Measurements from ENCODE around the gene ATOX1. TPM values are rescaled to one million over a fixed set of nuclear protein-coding genes. Genes with fewer than 3 reads are reported as not detected.

Gene ATOX1
- total and polyA plus RNA-seq, 2 of the 13 experiments (the other 11 are each of a cell fraction or from before 2014, with no cell fraction given): 62.4 to 124 TPM

DNA sequence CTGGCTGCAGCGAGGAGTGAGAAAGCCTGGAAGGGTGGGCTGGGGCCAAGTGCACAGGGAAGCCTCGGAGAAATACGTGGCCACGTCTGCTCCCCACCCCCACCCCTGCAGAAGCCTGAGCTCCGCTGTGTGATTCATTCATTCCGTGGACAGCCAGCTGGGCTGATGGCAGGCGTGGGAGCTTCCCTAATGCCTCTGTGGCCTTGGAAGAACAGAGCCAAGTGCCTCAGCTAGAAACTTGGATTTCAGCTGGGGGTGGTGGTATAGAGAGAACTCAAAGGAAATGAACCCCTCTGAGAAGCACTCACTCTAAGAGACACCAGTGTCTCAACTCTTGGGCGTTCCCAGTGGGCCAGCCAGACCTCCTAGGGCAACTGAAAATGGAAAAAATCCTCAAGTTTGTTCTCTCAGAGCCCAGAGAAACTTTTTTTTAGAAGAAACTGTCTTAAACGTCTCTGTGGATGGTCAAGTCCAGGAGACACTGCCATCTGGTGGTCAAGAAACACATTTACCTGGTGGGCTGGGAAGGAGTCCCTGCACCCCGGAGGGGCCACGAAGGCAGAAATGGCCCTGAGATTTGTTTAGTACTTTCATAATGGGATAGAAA lies 18.0 kb downstream of the ATOX1 start:
- intact Hi-C loops (cut with micrococcal nuclease; ENCODE audit: unreplicated experiment): loop anchor here (1.0 to 5.0 kb wide), 3 partner anchors 81 to 293 kb away; partner anchors contain the start of gene SLC36A1
- TF ChIP-seq, protein P1, sequence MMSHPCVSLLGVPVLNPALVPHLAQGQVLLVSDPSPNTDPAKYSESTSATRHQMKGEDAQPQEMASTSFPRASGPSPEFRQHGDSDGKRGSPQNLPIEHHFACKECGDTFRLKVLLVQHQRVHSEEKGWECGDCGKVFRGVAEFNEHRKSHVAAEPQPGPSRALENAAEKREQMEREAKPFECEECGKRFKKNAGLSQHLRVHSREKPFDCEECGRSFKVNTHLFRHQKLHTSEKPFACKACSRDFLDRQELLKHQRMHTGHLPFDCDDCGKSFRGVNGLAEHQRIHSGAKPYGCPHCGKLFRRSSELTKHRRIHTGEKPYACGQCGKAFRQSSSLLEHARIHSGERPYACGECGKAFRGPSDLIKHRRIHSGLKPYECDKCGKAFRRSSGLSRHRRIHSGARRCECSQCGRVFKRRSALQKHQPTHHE (CRISPR knock-in tag; IDR thresholded peaks at IDR 0.05; ENCODE audit: borderline replicate concordance): no peak
- TF ChIP-seq ZSCAN21 (CRISPR knock-in tag; IDR thresholded peaks at IDR 0.05; ENCODE audit: borderline replicate concordance) (no peak), ZNF644 (CRISPR knock-in tag; IDR thresholded peaks at IDR 0.05; ENCODE audit: low read depth) (no peak), ZFP36L2 (CRISPR knock-in tag; IDR thresholded peaks at IDR 0.05) (no peak), NRL (CRISPR knock-in tag; IDR thresholded peaks at IDR 0.05; ENCODE audit: borderline replicate concordance) (no peak), RAD21 (CRISPR knock-in tag; IDR thresholded peaks at IDR 0.05) (peak; percentile 54; the same call in 1 of the 2 replicates), SMC3 (IDR thresholded peaks at IDR 0.05; ENCODE audit: low read length) (peak; percentile 72), STAT5B (CRISPR knock-in tag; IDR thresholded peaks at IDR 0.05) (no peak), GLI4 (CRISPR knock-in tag; IDR thresholded peaks at IDR 0.05; ENCODE audit: borderline replicate concordance) (no peak), ZNF121 (CRISPR knock-in tag; IDR thresholded peaks at IDR 0.05) (no peak), PAX8 (CRISPR knock-in tag; IDR thresholded peaks at IDR 0.05; ENCODE audit: borderline replicate concordance) (no peak), ZNF136 (CRISPR knock-in tag; IDR thresholded peaks at IDR 0.05; ENCODE audit: low read depth) (no peak), ZNF674 (CRISPR knock-in tag; IDR thresholded peaks at IDR 0.05; ENCODE audit: low read depth) (no peak), KLF11 (CRISPR knock-in tag; IDR thresholded peaks at IDR 0.05) (no peak), ZNF451 (CRISPR knock-in tag; IDR thresholded peaks at IDR 0.05) (no peak), RCOR2 (CRISPR knock-in tag; IDR thresholded peaks at IDR 0.05) (no peak), XRCC5 (optimal IDR thresholded peaks at IDR 0.05; ENCODE audit: low read length) (peak; percentile 41), STAG1 (CRISPR knock-in tag; IDR thresholded peaks at IDR 0.05) (peak; percentile 60)
- TF ChIP-seq, protein P2, sequence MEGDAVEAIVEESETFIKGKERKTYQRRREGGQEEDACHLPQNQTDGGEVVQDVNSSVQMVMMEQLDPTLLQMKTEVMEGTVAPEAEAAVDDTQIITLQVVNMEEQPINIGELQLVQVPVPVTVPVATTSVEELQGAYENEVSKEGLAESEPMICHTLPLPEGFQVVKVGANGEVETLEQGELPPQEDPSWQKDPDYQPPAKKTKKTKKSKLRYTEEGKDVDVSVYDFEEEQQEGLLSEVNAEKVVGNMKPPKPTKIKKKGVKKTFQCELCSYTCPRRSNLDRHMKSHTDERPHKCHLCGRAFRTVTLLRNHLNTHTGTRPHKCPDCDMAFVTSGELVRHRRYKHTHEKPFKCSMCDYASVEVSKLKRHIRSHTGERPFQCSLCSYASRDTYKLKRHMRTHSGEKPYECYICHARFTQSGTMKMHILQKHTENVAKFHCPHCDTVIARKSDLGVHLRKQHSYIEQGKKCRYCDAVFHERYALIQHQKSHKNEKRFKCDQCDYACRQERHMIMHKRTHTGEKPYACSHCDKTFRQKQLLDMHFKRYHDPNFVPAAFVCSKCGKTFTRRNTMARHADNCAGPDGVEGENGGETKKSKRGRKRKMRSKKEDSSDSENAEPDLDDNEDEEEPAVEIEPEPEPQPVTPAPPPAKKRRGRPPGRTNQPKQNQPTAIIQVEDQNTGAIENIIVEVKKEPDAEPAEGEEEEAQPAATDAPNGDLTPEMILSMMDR (CRISPR knock-in tag; IDR thresholded peaks at IDR 0.05): peak; percentile 76
- TF ChIP-seq, protein P3, sequence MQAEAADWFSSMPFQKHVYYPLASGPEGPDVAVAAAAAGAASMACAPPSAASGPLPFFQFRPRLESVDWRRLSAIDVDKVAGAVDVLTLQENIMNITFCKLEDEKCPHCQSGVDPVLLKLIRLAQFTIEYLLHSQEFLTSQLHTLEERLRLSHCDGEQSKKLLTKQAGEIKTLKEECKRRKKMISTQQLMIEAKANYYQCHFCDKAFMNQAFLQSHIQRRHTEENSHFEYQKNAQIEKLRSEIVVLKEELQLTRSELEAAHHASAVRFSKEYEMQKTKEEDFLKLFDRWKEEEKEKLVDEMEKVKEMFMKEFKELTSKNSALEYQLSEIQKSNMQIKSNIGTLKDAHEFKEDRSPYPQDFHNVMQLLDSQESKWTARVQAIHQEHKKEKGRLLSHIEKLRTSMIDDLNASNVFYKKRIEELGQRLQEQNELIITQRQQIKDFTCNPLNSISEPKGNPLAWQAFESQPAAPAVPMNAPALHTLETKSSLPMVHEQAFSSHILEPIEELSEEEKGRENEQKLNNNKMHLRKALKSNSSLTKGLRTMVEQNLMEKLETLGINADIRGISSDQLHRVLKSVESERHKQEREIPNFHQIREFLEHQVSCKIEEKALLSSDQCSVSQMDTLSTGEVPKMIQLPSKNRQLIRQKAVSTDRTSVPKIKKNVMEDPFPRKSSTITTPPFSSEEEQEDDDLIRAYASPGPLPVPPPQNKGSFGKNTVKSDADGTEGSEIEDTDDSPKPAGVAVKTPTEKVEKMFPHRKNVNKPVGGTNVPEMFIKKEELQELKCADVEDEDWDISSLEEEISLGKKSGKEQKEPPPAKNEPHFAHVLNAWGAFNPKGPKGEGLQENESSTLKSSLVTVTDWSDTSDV (CRISPR knock-in tag; IDR thresholded peaks at IDR 0.05): no peak

More for the DNA sequence above, 18.0 kb downstream of the ATOX1 start:
- no peaks in the 10 kb centered on the region for H3K9me3 ChIP-seq (ENCODE audit: low read length)
- no peaks in the 10 kb centered on the region for H3K4me1 ChIP-seq (ENCODE audit: insufficient read depth, low read length)
- no peaks in the 10 kb centered on the region for H4K20me1 ChIP-seq (ENCODE audit: insufficient read depth, low read length)
- ATAC-seq: peak; percentile 74
- no peak overlapping the region for H3K4me2 ChIP-seq (ENCODE audit: low read depth, low read length)
- peak; percentile 40 for FAIRE-seq
- no peak overlapping the region for H3K9ac ChIP-seq (ENCODE audit: insufficient read depth, low read depth, low read length)
- ChIA-PET CTCF (ENCODE audit: low intra/inter-chr PET ratio, low total read pairs) (interaction anchor here (0.8 to 5.1 kb wide), 3 partner anchors 81 to 240 kb away, joined by 3 to 66 read pairs (median 6); no protein-coding TSS in a partner anchor), POLR2A (interaction anchor here (0.6 kb wide), 1 partner anchor 86 kb away, joined by 3 read pairs; no protein-coding TSS in a partner anchor)
- no peak overlapping the region for H3K4me3 ChIP-seq (replicated peaks in 1 of 3; ENCODE audit: insufficient read depth in 1 of 3, low read depth in 2 of 3, low read length in 3 of 3)
- no peak overlapping the region for H2AFZ ChIP-seq (ENCODE audit: low read length)
- in situ Hi-C loops (cut with HindIII; ENCODE audit: extremely low pct_ligation_motif_present, low pct_unique_long_range_greater_than_20kb): loop anchor here (5.0 to 25.0 kb wide), 3 partner anchors 83 to 303 kb away; partner anchors contain the start of gene SLC36A1
- H3K79me2 ChIP-seq (ENCODE audit: insufficient read depth, low read length): no peaks in the 10 kb centered on the region
- BruUV-seq (replicated peaks): no TSS peak
- 33% methylated on average over 8 of the region's 11 CpGs for WGBS (ENCODE audit: low lambda C conversion rate)
- H3K36me3 ChIP-seq (replicated peaks in 1 of 2; ENCODE audit: control insufficient read depth in 1 of 2, insufficient read depth in 2 of 2, low read length in 2 of 2): peaks cover 9 to 31% of the 10 kb centered on the region in 2 experiments; a peak in 4 of 5 replicates
- H3K27ac ChIP-seq (ENCODE audit: extremely low read length, insufficient read depth, low read length): no peak overlapping the region
- peak; percentile 30 for DNase-seq (ENCODE audit: low spot score)
- H3K27me3 ChIP-seq (ENCODE audit: control insufficient read depth in 1 of 2, insufficient read depth in 2 of 2, low read length in 2 of 2): no peaks in the 10 kb centered on the region

All from HepG2 (cell line).